ENCODE data around the gene CNTNAP2.
"Not testable (repeated sequence)": the region's sequence is repeated elsewhere in the genome, so short reads cannot be mapped to it uniquely, and the experiment has no call there.

The CNTNAP2 gene

GRCh38 chr7:148451526-148451925 is 2334.9 kb downstream of the CNTNAP2 start:
- ATAC-seq (replicated peaks); H3K9me3 Mint-ChIP-seq; H3K27ac Mint-ChIP-seq; DNase-seq; H3K4me1 Mint-ChIP-seq (ENCODE audit: low read depth in 2 of 2); H3K36me3 Mint-ChIP-seq (ENCODE audit: insufficient read depth); H3K4me3 Mint-ChIP-seq: not testable (repeated sequence)
- peaks cover 10 to 16% of the 10 kb centered on the region in 2 donors for H3K27me3 Mint-ChIP-seq

GRCh38 chr7:148456351-148456750 is 2339.8 kb downstream of the CNTNAP2 start:
- Mint-ChIP-seq H3K4me3 (no peak overlapping the region), H3K4me1 (ENCODE audit: low read depth in 2 of 2) (no peaks in the 10 kb centered on the region), H3K9me3 (no peaks in the 10 kb centered on the region), H3K27me3 (peaks cover 16 to 20% of the 10 kb centered on the region in 2 donors), H3K27ac (no peak overlapping the region), H3K36me3 (ENCODE audit: insufficient read depth) (no peaks in the 10 kb centered on the region)
- ATAC-seq (replicated peaks), result no peak
- DNase-seq, result no peak

DNA sequence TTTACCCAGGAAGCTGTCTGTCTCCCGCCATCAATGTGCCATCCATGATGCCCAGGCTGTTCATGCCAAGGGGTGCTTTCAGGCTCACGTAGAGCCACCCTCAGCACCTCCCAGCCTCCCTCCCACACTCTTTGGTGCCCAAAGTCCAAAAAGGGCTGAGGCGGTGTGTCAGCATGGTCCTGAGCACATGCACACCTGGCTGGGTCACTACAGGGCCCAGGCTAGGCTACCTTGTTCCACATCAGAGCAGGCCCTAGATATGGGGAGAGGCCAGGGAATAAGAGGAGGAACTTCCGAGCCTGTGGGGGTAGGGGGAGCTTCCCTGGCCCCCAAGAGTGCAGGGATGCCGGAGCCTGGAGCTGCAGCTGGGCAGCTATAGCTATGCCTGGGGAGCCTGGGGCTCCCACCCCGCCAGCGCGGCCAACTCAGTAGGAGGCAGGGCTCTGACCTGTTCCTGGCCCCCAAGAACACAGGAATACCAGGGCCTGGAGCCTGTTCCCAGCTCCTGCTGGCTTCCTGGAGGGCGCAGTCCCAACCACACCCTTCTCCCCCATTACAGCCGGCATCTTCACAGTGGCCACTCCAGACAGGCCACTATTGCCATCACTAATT is 2340.8 kb downstream of the CNTNAP2 start:
- ATAC-seq (replicated peaks), result no peak
- no peak overlapping the region for H3K27ac Mint-ChIP-seq
- no peak for DNase-seq
- H3K9me3 Mint-ChIP-seq, result no peaks in the 10 kb centered on the region
- H3K4me1 Mint-ChIP-seq (ENCODE audit: low read depth in 2 of 2), result no peaks in the 10 kb centered on the region
- H3K36me3 Mint-ChIP-seq (ENCODE audit: insufficient read depth), result no peaks in the 10 kb centered on the region
- no peak overlapping the region for H3K4me3 Mint-ChIP-seq
- H3K27me3 Mint-ChIP-seq, result peaks cover 12 to 15% of the 10 kb centered on the region in 2 donors

- no peaks in the 10 kb centered on the region for H3K36me3 Mint-ChIP-seq (ENCODE audit: insufficient read depth)
- H3K9me3 Mint-ChIP-seq, result peaks cover 0 to 4% of the 10 kb centered on the region in 2 donors
- no peak for DNase-seq
- no peak overlapping the region for H3K4me3 Mint-ChIP-seq
- H3K4me1 Mint-ChIP-seq (ENCODE audit: low read depth in 2 of 2), result no peaks in the 10 kb centered on the region
- no peak overlapping the region for H3K27ac Mint-ChIP-seq
- peaks cover 10 to 11% of the 10 kb centered on the region in 2 donors for H3K27me3 Mint-ChIP-seq
- no peak for ATAC-seq (replicated peaks)
Measured at GRCh38 chr7:148458263-148458662, 2341.7 kb downstream of the CNTNAP2 start.

GRCh38 chr7:148461392-148462179 is 2345.0 kb downstream of the CNTNAP2 start:
- Mint-ChIP-seq H3K4me1 (ENCODE audit: low read depth in 2 of 2) (no peaks in the 10 kb centered on the region), H3K36me3 (ENCODE audit: insufficient read depth) (no peaks in the 10 kb centered on the region), H3K27ac (no peak overlapping the region), H3K9me3 (peaks cover 0 to 7% of the 10 kb centered on the region in 2 donors), H3K4me3 (no peak overlapping the region), H3K27me3 (peaks cover 0 to 11% of the 10 kb centered on the region in 2 donors)
- ATAC-seq (replicated peaks) (no peak), DNase-seq (no peak)

DNA sequence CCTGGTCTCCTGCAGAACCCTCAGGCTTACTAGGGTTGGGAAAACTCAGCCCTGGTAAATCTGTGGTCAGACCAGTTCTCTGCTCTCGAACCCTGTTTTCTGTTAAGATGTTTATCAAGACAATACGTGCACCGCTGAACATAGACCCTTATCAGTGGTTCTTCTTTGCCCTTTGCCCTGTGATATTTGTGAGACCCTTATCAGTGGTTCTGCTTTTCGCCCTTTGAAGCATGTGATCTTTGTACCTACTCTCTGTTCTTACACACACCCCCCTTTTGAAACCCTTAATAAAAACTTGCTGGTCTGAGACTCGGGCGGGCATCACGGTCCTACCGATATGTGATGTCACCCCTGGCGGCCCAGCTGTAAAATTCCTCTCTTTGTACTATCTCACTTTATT is 2346.2 kb downstream of the CNTNAP2 start:
- DNase-seq; ATAC-seq (replicated peaks); H3K27me3 Mint-ChIP-seq; H3K27ac Mint-ChIP-seq; H3K4me3 Mint-ChIP-seq; H3K9me3 Mint-ChIP-seq; H3K36me3 Mint-ChIP-seq (ENCODE audit: insufficient read depth); H3K4me1 Mint-ChIP-seq (ENCODE audit: low read depth in 2 of 2): not testable (repeated sequence)

GRCh38 chr7:148463210-148463609 is 2346.6 kb downstream of the CNTNAP2 start:
- Mint-ChIP-seq H3K27me3 (peaks cover 0 to 4% of the 10 kb centered on the region in 2 donors), H3K9me3 (peaks cover 0 to 7% of the 10 kb centered on the region in 2 donors), H3K27ac (no peak overlapping the region), H3K36me3 (ENCODE audit: insufficient read depth) (no peaks in the 10 kb centered on the region), H3K4me3 (no peak overlapping the region), H3K4me1 (ENCODE audit: low read depth in 2 of 2) (no peaks in the 10 kb centered on the region)
- ATAC-seq (replicated peaks), result no peak
- no peak for DNase-seq

GRCh38 chr7:148464947-148465346 is 2348.3 kb downstream of the CNTNAP2 start:
- ATAC-seq (replicated peaks) (no peak), DNase-seq (no peak)
- peaks cover 5 to 10% of the 10 kb centered on the region in 2 donors for H3K27me3 Mint-ChIP-seq
- H3K4me1 Mint-ChIP-seq (ENCODE audit: low read depth in 2 of 2), result no peaks in the 10 kb centered on the region
- H3K27ac Mint-ChIP-seq, result no peak overlapping the region
- no peaks in the 10 kb centered on the region for H3K36me3 Mint-ChIP-seq (ENCODE audit: insufficient read depth)
- H3K4me3 Mint-ChIP-seq, result no peak overlapping the region
- peaks cover 0 to 7% of the 10 kb centered on the region in 2 donors for H3K9me3 Mint-ChIP-seq

- not testable (repeated sequence) for H3K36me3 Mint-ChIP-seq (ENCODE audit: insufficient read depth); H3K27me3 Mint-ChIP-seq; H3K27ac Mint-ChIP-seq; H3K4me3 Mint-ChIP-seq; DNase-seq; H3K9me3 Mint-ChIP-seq; H3K4me1 Mint-ChIP-seq (ENCODE audit: low read depth in 2 of 2); ATAC-seq (replicated peaks)
Measured at GRCh38 chr7:148465441-148465840, 2348.8 kb downstream of the CNTNAP2 start.

DNA sequence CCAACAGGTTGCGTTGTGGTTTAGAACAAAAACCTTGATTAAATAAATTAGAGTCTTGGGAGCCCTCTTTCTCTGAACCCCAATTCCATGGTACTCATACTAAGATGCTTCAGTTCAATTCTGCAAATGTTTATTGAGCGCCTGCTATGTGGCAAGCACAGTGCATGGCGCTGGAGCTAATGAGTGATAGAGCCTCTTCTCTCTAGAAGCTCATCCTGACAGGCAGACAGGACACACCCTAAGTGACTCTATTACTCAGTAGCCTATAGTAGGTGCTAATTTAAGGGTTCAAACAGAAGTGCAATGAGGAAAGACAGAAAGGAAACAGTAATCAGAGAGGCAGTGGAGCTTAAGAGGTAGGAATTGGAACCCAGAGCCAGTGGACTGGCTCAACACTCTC is 2349.5 kb downstream of the CNTNAP2 start:
- H3K27me3 Mint-ChIP-seq, result peaks cover 5 to 12% of the 10 kb centered on the region in 2 donors
- H3K27ac Mint-ChIP-seq, result no peak overlapping the region
- peaks cover 0 to 7% of the 10 kb centered on the region in 2 donors for H3K9me3 Mint-ChIP-seq
- no peaks in the 10 kb centered on the region for H3K36me3 Mint-ChIP-seq (ENCODE audit: insufficient read depth)
- no peak for DNase-seq
- H3K4me3 Mint-ChIP-seq, result no peak overlapping the region
- no peaks in the 10 kb centered on the region for H3K4me1 Mint-ChIP-seq (ENCODE audit: low read depth in 2 of 2)
- ATAC-seq (replicated peaks), result no peak

DNA sequence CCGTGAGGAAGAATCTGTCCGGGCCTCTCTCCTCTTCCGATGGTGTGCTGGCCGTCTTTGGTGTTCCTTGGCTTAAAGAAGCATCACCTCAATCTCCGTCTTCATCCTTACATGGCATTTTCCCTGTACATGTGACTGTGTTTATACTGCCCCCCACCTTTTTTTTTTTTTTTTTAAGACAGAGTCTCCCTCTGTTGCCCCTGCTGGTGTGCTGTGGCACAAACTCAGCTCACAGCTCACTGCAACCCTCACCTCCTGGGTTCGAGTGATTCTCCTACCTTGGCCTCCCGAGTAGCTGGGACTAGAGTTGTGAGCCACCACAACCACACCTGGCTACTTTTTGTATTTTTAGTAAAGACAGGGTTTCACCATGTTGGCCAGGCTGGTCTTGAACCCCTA is 2352.1 kb downstream of the CNTNAP2 start:
- no peaks in the 10 kb centered on the region for H3K9me3 Mint-ChIP-seq
- ATAC-seq (replicated peaks) (no peak), DNase-seq (no peak)
- H3K27me3 Mint-ChIP-seq, result peaks cover 26 to 38% of the 10 kb centered on the region in 2 donors
- peaks cover 0 to 5% of the 10 kb centered on the region in 2 donors for H3K4me1 Mint-ChIP-seq (ENCODE audit: low read depth in 2 of 2)
- H3K4me3 Mint-ChIP-seq, result no peak overlapping the region
- H3K36me3 Mint-ChIP-seq (ENCODE audit: insufficient read depth), result no peaks in the 10 kb centered on the region
- H3K27ac Mint-ChIP-seq, result no peak overlapping the region

Measured in effector memory CD8-positive, alpha-beta T cell (primary cell).